SU-DHL-6 (cell line): ENCODE results near the gene FNBP1L.

Experiments
- EZH2phosphoT487 ChIP-seq: fragments of 200-600 bp; sonication (generic), shearing (Covaris generic); conservative IDR thresholded peaks from 2 replicates; pipeline ENCODE4 v1.6.1; 2018; ENCODE audit warnings: mild to moderate bottlenecking, antibody characterized with exemption, low read length, moderate library complexity, mixed read lengths
- TF ChIP-seq, protein P1 (sequence below): fragments of 200-600 bp; sonication (generic); IDR thresholded peaks from one replicate; pipeline ENCODE4 v1.5.1; 2017; ENCODE audit warnings: antibody characterized with exemption, mild to moderate bottlenecking, low read length, moderate library complexity; ENCODE audit not compliant: insufficient read depth, poor library complexity, severe bottlenecking

GRCh38 chr1:93554883-93555872 is 107.3 kb downstream of the FNBP1L start:
- TF ChIP-seq, protein P1, sequence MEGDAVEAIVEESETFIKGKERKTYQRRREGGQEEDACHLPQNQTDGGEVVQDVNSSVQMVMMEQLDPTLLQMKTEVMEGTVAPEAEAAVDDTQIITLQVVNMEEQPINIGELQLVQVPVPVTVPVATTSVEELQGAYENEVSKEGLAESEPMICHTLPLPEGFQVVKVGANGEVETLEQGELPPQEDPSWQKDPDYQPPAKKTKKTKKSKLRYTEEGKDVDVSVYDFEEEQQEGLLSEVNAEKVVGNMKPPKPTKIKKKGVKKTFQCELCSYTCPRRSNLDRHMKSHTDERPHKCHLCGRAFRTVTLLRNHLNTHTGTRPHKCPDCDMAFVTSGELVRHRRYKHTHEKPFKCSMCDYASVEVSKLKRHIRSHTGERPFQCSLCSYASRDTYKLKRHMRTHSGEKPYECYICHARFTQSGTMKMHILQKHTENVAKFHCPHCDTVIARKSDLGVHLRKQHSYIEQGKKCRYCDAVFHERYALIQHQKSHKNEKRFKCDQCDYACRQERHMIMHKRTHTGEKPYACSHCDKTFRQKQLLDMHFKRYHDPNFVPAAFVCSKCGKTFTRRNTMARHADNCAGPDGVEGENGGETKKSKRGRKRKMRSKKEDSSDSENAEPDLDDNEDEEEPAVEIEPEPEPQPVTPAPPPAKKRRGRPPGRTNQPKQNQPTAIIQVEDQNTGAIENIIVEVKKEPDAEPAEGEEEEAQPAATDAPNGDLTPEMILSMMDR, result no peak
- no peak for TF ChIP-seq EZH2phosphoT487
